ENCODE measurements around the gene CHST6. TPM values are rescaled to one million over a fixed set of nuclear protein-coding genes. Genes with fewer than 3 reads are reported as not detected.
"Not testable (repeated sequence)": the region's sequence is repeated elsewhere in the genome, so short reads cannot be mapped to it uniquely, and the experiment has no call there.

Gene CHST6
- total RNA-seq, 1 experiment from 2014 or later = 17.9 TPM

DNA sequence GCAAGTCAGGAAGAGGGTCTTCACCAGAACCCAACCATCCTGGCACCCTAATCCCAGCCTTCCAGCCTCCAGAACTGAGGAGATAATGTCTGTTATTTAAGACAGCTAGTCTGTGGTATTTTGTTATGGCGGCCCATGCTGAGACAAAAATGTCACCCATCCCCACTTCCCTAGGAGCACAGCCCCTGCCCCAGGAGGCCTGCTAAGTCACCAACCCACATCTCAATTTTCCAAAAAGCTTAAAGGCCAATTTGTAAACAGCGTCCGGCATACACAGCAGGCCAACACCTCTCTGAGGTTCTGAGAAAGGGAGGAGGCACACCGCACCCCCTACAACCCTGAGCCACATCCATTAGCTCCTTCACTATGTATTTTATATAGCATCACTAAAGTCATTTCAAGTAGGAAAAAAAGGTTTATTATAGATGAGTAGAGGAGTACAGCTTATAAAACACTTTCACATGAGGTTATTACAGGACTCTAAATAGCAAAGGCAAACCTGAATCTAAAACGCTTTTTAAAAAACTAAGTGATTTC, 37.7 kb downstream of the CHST6 start:
- Histone ChIP-seq H3K79me2 (ENCODE audit: insufficient read depth, low read length) (peaks cover 99% of the 10 kb centered on the region), H3K36me3 (ENCODE audit: control insufficient read depth in 1 of 2, insufficient read depth in 2 of 2, low read length in 2 of 2) (no peaks in the 10 kb centered on the region; a peak in 1 of 4 replicates), H3K27me3 (ENCODE audit: insufficient read depth, low read length) (no peaks in the 10 kb centered on the region), H2AFZ (ENCODE audit: low read depth, low read length, poor library complexity, severe bottlenecking) (no peak overlapping the region), H3K4me2 (ENCODE audit: low read length) (no peak overlapping the region), H3K27ac (ENCODE audit: low read depth, low read length) (no peak overlapping the region), H4K20me1 (ENCODE audit: insufficient read depth) (no peaks in the 10 kb centered on the region), H3K9me2 (ENCODE audit: insufficient read depth) (no peaks in the 10 kb centered on the region), H3K9me3 (ENCODE audit: control insufficient read depth in 1 of 2, insufficient read depth in 1 of 2, low read depth in 1 of 2, low read length in 2 of 2) (no peaks in the 10 kb centered on the region), H3K4me1 (ENCODE audit: control insufficient read depth in 1 of 2, insufficient read depth in 2 of 2, low read length in 2 of 2) (peaks cover 0 to 16% of the 10 kb centered on the region in 2 experiments; a peak in 2 of 4 replicates), H3K4me3 (replicated peaks in 1 of 2; ENCODE audit: low read depth in 1 of 2, low read length in 2 of 2) (no peak overlapping the region), H3K9ac (ENCODE audit: low read length) (no peak overlapping the region)
- intact Hi-C loops (cut with micrococcal nuclease) = no loop called here
- BruUV-seq (replicated peaks) = no TSS peak
- no peak for ATAC-seq
- no peak for DNase-seq (ENCODE audit: low read depth, low spot score)
- POLR2A ChIA-PET = interaction anchor here (0.6 kb wide), 1 partner anchor 12 kb away, joined by 3 read pairs; no protein-coding TSS in a partner anchor
- RAD21 ChIA-PET (ENCODE audit: low non-redundant PET in 1 of 2, low total read pairs in 2 of 2, uncharacterized antibody in 2 of 2, unreplicated experiment in 2 of 2) = no interaction called here
- CTCF ChIA-PET = no interaction called here
- TF ChIP-seq TCF7L2 (IDR thresholded peaks at IDR 0.05; ENCODE audit: borderline replicate concordance, extremely low read depth, insufficient read depth, insufficient read length) (no peak), FOSL1 (IDR thresholded peaks at IDR 0.05; ENCODE audit: low read depth) (no peak), SIN3A (IDR thresholded peaks at IDR 0.05; ENCODE audit: low read depth) (no peak), EGR1 (IDR thresholded peaks at IDR 0.05; ENCODE audit: low read depth) (no peak), YY1 (IDR thresholded peaks at IDR 0.05; ENCODE audit: extremely low read depth, insufficient replicate concordance, low read depth, low read length) (no peak), EZH2 (IDR thresholded peaks at IDR 0.05) (no peak), POLR2A (IDR thresholded peaks at IDR 0.05; ENCODE audit: borderline replicate concordance, extremely low read depth, insufficient read depth, insufficient read length) (no peak), ELF1 (IDR thresholded peaks at IDR 0.05; ENCODE audit: borderline replicate concordance, low read depth) (no peak)
- TF ChIP-seq, protein P1, sequence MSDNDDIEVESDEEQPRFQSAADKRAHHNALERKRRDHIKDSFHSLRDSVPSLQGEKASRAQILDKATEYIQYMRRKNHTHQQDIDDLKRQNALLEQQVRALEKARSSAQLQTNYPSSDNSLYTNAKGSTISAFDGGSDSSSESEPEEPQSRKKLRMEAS (IDR thresholded peaks at IDR 0.05) = no peak

DNA sequence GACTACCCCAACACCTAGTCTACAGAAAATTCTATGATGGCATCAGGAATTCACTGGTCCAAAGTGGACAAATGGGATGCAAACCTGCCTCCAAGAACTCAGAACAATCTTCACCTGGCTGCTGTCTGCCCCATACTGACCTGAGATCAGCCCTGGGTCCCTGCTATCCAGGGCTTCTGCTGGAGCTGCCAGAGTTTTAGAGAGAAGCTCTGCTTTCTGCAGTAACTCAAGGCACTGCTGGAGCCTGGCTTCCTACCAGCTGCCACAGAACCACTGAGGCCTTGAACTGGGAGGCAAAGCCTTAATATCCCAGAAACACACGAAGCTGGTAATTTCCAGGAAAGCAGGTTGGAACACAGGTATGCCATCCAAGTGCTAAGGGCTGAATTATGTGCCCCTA, 38.3 kb downstream of the CHST6 start:
- TF ChIP-seq EGR1 (IDR thresholded peaks at IDR 0.05; ENCODE audit: low read depth) = no peak
- no peak for TF ChIP-seq SP1 (IDR thresholded peaks at IDR 0.05; ENCODE audit: low read depth)
- TF ChIP-seq POLR2A (IDR thresholded peaks at IDR 0.05; ENCODE audit: borderline replicate concordance, extremely low read depth, insufficient read depth, insufficient read length) = no peak
- no peak for TF ChIP-seq EZH2phosphoT487 (IDR thresholded peaks at IDR 0.05; ENCODE audit: borderline replicate concordance)
- no peak for TF ChIP-seq CBX3 (IDR thresholded peaks at IDR 0.05; ENCODE audit: low read depth)
- no peak overlapping the region for H3K27ac ChIP-seq (ENCODE audit: low read depth, low read length)
- no peak overlapping the region for H3K9ac ChIP-seq (ENCODE audit: low read length)
- no peaks in the 10 kb centered on the region for H3K27me3 ChIP-seq (ENCODE audit: insufficient read depth, low read length)
- DNase-seq (ENCODE audit: low read depth, low spot score) (no peak), ATAC-seq (no peak)
- intact Hi-C loops (cut with micrococcal nuclease) = no loop called here
- peaks cover 0 to 11% of the 10 kb centered on the region in 2 experiments; a peak in 2 of 4 replicates for H3K4me1 ChIP-seq (ENCODE audit: control insufficient read depth in 1 of 2, insufficient read depth in 2 of 2, low read length in 2 of 2)
- BruUV-seq (replicated peaks) = no TSS peak
- H3K36me3 ChIP-seq (ENCODE audit: control insufficient read depth in 1 of 2, insufficient read depth in 2 of 2, low read length in 2 of 2) = no peaks in the 10 kb centered on the region; a peak in 1 of 4 replicates
- H3K4me3 ChIP-seq (replicated peaks in 1 of 2; ENCODE audit: low read depth in 1 of 2, low read length in 2 of 2) = no peak overlapping the region
- no peaks in the 10 kb centered on the region for H3K9me2 ChIP-seq (ENCODE audit: insufficient read depth)
- CTCF ChIA-PET = no interaction called here
- RAD21 ChIA-PET (ENCODE audit: low non-redundant PET in 1 of 2, low total read pairs in 2 of 2, uncharacterized antibody in 2 of 2, unreplicated experiment in 2 of 2) = no interaction called here
- no peak overlapping the region for H3K4me2 ChIP-seq (ENCODE audit: low read length)
- H2AFZ ChIP-seq (ENCODE audit: low read depth, low read length, poor library complexity, severe bottlenecking) = no peak overlapping the region
- H3K79me2 ChIP-seq (ENCODE audit: insufficient read depth, low read length) = peaks cover 96% of the 10 kb centered on the region
- no peaks in the 10 kb centered on the region for H4K20me1 ChIP-seq (ENCODE audit: insufficient read depth)
- POLR2A ChIA-PET = no interaction called here
- no peaks in the 10 kb centered on the region for H3K9me3 ChIP-seq (ENCODE audit: control insufficient read depth in 1 of 2, insufficient read depth in 1 of 2, low read depth in 1 of 2, low read length in 2 of 2)

DNA sequence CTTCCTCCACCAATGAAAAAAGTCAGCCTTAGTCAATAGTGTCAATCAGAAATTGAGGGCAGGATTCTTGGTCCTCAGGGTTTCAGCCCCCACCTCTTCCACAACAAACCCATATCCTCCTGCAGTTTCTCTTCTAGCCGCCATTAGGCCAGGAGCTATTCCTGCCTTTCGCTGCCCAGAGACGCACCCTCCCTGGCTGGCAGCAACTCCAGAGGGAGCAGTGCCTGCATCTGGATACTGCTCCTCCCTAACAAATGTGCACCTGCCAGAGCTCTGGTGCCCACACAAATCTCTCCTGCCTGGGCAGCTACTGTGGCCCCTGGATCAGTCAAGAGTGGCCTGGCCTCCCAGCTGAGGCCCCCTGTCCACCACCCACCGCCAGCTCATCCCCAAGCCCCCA, 38.8 kb downstream of the CHST6 start:
- H3K4me1 ChIP-seq (ENCODE audit: control insufficient read depth in 1 of 2, insufficient read depth in 2 of 2, low read length in 2 of 2); BruUV-seq (replicated peaks); H4K20me1 ChIP-seq (ENCODE audit: insufficient read depth); H3K9ac ChIP-seq (ENCODE audit: low read length); DNase-seq (ENCODE audit: low read depth, low spot score); ATAC-seq; H3K4me2 ChIP-seq (ENCODE audit: low read length); H3K27me3 ChIP-seq (ENCODE audit: insufficient read depth, low read length); H3K36me3 ChIP-seq (ENCODE audit: control insufficient read depth in 1 of 2, insufficient read depth in 2 of 2, low read length in 2 of 2); POLR2A ChIA-PET; RAD21 ChIA-PET (ENCODE audit: low non-redundant PET in 1 of 2, low total read pairs in 2 of 2, uncharacterized antibody in 2 of 2, unreplicated experiment in 2 of 2); H3K27ac ChIP-seq (ENCODE audit: low read depth, low read length); H3K9me3 ChIP-seq (ENCODE audit: control insufficient read depth in 1 of 2, insufficient read depth in 1 of 2, low read depth in 1 of 2, low read length in 2 of 2); CTCF ChIA-PET; H3K9me2 ChIP-seq (ENCODE audit: insufficient read depth); H3K4me3 ChIP-seq (replicated peaks in 1 of 2; ENCODE audit: low read depth in 1 of 2, low read length in 2 of 2); H2AFZ ChIP-seq (ENCODE audit: low read depth, low read length, poor library complexity, severe bottlenecking); intact Hi-C loops (cut with micrococcal nuclease): not testable (repeated sequence)
- H3K79me2 ChIP-seq (ENCODE audit: insufficient read depth, low read length) = peaks cover 93% of the 10 kb centered on the region
